Calu3 (cell line): ENCODE measurements around the gene PAK4. TPM values are rescaled to one million over a fixed set of nuclear protein-coding genes. Genes with fewer than 3 reads are reported as not detected.

ENCODE experiments used
- BruUV-seq: library from RNA; stranded (reverse); fragments of 400-500 nt; replicated peaks from 2 replicates; lab custom pipeline; 2021; lab: Mats Ljungman, UMichigan
- CTCF ChIA-PET: fragments of 300-600 bp; sonication (Branson Sonifier 250); formaldehyde crosslinking; loops from one replicate; lab custom pipeline; 2022; ENCODE audit warnings: antibody characterized with exemption; lab: Charles Lee
- DNase-seq: peaks from one replicate; pipeline ENCODE4 v3.0.0; 2022
- H3K27ac Mint-ChIP-seq: one replicate; pipeline ENCODE4 v1.8.0; 2022; ENCODE audit warnings: mixed read lengths; ENCODE audit not compliant: unreplicated experiment
- H3K27me3 Mint-ChIP-seq: one replicate; pipeline ENCODE4 v1.8.0; 2022; ENCODE audit warnings: mixed read lengths; ENCODE audit not compliant: unreplicated experiment
- H3K36me3 Mint-ChIP-seq: one replicate; pipeline ENCODE4 v1.8.0; 2022; ENCODE audit warnings: mild to moderate bottlenecking, moderate library complexity, mixed read lengths; ENCODE audit not compliant: insufficient read depth, unreplicated experiment
- H3K4me1 Mint-ChIP-seq: one replicate; pipeline ENCODE4 v1.8.0; 2022; ENCODE audit warnings: mild to moderate bottlenecking, low read depth, mixed read lengths; ENCODE audit not compliant: unreplicated experiment
- H3K4me3 Mint-ChIP-seq: one replicate; pipeline ENCODE4 v1.8.0; 2022; ENCODE audit warnings: mild to moderate bottlenecking, low read depth, moderate library complexity, mixed read lengths; ENCODE audit not compliant: unreplicated experiment
- H3K9me3 Mint-ChIP-seq: one replicate; pipeline ENCODE4 v1.8.0; 2022; ENCODE audit warnings: low read depth, mixed read lengths; ENCODE audit not compliant: unreplicated experiment
- intact Hi-C: fragments of 100-400 bp; cut with micrococcal nuclease; formaldehyde crosslinking; loops from one replicate; pipeline ENCODE4 v1.10.0; 2022; ENCODE audit not compliant: unreplicated experiment
- total RNA-seq: library from RNA; stranded (reverse); gene quantifications from 2 replicates; pipeline ENCODE4 v1.2.3, GENCODE V29; 2022
- TF ChIP-seq, protein P1 (sequence below): fragments of 200-600 bp; IDR thresholded peaks from one replicate; pipeline ENCODE4 v1.8.0; 2022; ENCODE audit warnings: antibody characterized with exemption; ENCODE audit not compliant: unreplicated experiment

PAK4 gene
- total RNA-seq, 1 experiment from 2014 or later, result 75.7 TPM

DNA sequence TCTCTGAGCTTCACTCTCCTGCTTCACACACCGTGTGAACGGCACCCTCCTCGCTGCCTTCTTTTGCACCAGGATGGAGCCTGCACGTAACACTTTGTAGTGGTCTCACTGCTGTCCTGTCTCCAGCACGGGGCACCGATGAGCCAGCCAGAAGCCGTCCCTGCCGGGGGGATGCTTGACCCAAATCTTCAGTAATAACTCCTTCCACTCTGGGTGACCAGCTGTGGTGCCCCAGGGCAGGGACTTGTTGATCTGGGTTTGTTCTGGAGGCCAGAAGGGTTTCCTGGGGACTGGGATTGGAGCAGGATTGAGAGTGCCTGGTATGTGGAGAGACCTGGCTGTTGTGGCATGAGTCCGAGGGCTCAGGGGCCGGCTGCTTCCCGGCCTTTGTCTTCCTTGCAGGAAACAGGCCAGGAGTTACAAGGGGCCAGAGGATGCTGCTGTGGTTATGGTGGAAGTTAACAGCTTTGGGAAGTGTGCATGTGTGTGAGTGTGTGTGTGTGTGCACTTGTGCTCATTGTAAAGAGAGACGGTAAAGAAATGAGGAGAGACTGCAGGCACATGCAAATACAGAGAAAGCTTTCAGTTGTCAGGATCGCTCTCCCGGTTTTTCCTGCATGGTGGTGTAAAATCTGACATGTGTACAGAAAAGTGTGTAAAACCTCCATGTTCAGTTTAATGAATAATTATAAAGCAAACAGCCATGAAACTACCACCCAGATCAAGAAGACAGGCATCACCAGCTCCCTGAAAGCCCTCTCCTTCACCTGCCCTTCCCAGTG, 18.9 kb downstream of the PAK4 start:
- BruUV-seq, result no TSS peak
- peak; percentile 32 for DNase-seq
- Mint-ChIP-seq H3K4me3 (peak overlapping the region; percentile 50), H3K27ac (peak overlapping the region; percentile 0), H3K4me1 (peaks cover 52% of the 10 kb centered on the region), H3K36me3 (peaks cover 6% of the 10 kb centered on the region), H3K27me3 (no peaks in the 10 kb centered on the region), H3K9me3 (peaks cover 2% of the 10 kb centered on the region)
- CTCF ChIA-PET, result interaction anchor here (0.9 to 1.2 kb wide), 3 partner anchors 11 to 189 kb away, joined by 3 to 6 read pairs (median 4); no protein-coding TSS in a partner anchor
- intact Hi-C loops, result no loop called here
- TF ChIP-seq, protein P1, sequence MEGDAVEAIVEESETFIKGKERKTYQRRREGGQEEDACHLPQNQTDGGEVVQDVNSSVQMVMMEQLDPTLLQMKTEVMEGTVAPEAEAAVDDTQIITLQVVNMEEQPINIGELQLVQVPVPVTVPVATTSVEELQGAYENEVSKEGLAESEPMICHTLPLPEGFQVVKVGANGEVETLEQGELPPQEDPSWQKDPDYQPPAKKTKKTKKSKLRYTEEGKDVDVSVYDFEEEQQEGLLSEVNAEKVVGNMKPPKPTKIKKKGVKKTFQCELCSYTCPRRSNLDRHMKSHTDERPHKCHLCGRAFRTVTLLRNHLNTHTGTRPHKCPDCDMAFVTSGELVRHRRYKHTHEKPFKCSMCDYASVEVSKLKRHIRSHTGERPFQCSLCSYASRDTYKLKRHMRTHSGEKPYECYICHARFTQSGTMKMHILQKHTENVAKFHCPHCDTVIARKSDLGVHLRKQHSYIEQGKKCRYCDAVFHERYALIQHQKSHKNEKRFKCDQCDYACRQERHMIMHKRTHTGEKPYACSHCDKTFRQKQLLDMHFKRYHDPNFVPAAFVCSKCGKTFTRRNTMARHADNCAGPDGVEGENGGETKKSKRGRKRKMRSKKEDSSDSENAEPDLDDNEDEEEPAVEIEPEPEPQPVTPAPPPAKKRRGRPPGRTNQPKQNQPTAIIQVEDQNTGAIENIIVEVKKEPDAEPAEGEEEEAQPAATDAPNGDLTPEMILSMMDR, result no peak

DNA sequence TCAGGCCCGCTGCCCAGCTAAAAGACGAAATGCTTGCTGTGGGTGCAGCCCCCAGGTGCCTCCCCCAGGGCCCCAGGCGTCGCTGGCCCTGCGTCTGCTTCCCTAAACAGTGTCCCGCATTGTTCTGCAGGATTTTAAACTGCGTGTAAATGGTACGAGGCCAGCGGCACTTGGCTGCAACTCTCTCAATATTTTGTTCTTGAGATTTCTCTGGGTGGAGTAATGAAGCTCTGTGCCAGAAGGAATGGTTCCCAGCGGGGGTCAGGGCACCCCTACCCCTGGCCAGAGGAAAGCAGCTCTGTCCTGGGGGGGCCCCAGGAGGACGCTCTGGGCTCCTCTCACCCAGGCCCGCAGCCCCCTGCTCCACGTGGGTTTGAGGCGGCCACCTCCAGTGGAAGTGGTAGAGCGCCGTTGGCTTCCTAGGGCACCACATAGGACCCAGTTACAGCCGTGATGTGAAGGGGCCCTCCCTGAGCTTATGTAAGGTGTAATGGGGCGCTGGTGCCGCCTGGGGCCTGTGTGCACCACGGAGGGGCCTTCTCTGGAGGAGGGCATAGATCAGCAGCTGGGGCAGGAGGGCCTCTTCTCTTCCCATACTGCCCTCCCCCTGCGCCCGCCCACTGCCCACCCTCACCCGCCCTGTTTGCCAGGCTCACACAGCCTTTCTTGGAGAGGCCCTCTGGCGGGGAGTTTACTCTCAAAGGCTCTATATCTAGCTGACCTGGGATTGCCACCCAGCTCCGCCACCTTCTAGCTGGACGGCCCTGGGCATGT, 19.8 kb downstream of the PAK4 start:
- TF ChIP-seq, protein P1, result peak; percentile 11
- peak overlapping the region; percentile 0 for H3K27ac Mint-ChIP-seq

DNA sequence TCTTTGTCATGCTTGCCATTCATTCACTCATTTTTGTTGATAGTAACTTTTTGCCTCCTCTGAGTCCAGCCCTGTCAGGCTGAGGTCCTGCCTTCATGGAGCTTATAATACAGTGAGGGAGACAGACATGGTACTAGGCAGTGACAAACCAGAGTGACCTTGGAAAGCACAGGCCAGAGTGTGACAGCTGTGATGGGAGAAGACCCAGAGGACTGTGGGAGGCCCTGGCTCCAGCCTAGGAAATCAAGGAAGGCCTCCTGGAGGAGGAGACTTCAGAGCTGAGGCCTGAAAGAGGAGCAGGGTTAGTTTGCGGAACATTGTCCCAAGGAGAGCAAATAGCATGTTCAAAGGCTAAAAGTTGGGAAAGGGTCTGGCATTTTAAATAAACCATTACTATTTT, 20.5 kb downstream of the PAK4 start:
- TF ChIP-seq, protein P1, result no peak
- H3K27me3 Mint-ChIP-seq, result no peaks in the 10 kb centered on the region
- peaks cover 8% of the 10 kb centered on the region for H3K36me3 Mint-ChIP-seq
- intact Hi-C loops, result no loop called here
- no TSS peak for BruUV-seq
- DNase-seq, result no peak
- H3K27ac Mint-ChIP-seq, result no peak overlapping the region
- H3K4me3 Mint-ChIP-seq, result no peak overlapping the region
- H3K4me1 Mint-ChIP-seq, result peaks cover 42% of the 10 kb centered on the region
- CTCF ChIA-PET, result interaction anchor here (0.6 to 1.2 kb wide), 4 partner anchors 11 to 246 kb away, joined by 3 to 8 read pairs (median 4); no protein-coding TSS in a partner anchor
- H3K9me3 Mint-ChIP-seq, result peaks cover 2% of the 10 kb centered on the region

More for the DNA sequence above, 19.8 kb downstream of the PAK4 start:
- H3K36me3 Mint-ChIP-seq, result peaks cover 6% of the 10 kb centered on the region
- H3K9me3 Mint-ChIP-seq, result peaks cover 2% of the 10 kb centered on the region
- CTCF ChIA-PET, result interaction anchor here (0.6 to 1.2 kb wide), 5 partner anchors 12 to 246 kb away, joined by 3 to 8 read pairs (median 5); no protein-coding TSS in a partner anchor
- H3K4me3 Mint-ChIP-seq, result peak overlapping the region; percentile 50
- intact Hi-C loops, result no loop called here
- BruUV-seq, result no TSS peak
- peaks cover 47% of the 10 kb centered on the region for H3K4me1 Mint-ChIP-seq
- no peak for DNase-seq
- H3K27me3 Mint-ChIP-seq, result no peaks in the 10 kb centered on the region

DNA sequence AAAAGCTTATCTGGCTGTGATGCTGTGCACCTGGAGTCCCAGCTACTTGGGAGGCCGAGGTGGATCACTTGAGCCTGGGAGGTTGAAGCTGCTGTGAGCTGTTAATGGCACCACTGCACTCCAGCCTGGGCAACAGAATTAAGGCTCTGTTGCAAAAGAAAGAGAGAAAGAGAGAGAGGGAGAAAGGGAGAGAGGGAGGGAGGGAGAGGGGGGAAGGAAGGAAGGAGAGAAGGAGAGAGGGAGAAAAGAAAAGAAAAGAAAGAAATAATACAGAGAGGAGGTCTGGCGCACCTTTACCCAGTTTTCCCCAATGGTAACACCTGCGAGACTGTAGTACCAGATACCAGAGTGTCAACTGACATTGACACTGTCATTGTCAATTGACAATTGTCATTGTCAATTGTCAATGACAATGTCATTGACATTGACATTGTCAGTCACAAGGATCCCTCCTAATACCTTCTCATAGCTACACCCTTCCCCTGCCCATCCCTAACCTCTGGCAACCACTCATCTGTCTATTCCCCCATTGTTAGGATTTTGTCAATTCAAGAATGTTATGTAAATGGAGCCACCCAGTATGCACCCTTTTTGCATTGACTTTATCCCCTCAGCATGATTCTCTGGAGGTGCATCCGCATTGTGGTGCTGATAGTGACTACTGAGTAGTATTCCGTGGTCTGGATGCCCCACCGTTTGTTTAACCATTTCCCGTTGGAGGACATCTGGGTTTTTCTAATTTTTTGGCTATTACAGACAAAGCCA, 21.3 kb downstream of the PAK4 start:
- Mint-ChIP-seq H3K9me3 (peaks cover 2% of the 10 kb centered on the region), H3K27ac (no peak overlapping the region), H3K36me3 (peaks cover 10% of the 10 kb centered on the region), H3K27me3 (no peaks in the 10 kb centered on the region), H3K4me1 (peaks cover 39% of the 10 kb centered on the region), H3K4me3 (no peak overlapping the region)
- CTCF ChIA-PET, result interaction anchor here (0.6 to 1.2 kb wide), 4 partner anchors 14 to 89 kb away, joined by 3 to 5 read pairs (median 4); no protein-coding TSS in a partner anchor
- BruUV-seq, result no TSS peak
- intact Hi-C loops, result no loop called here
- DNase-seq, result no peak
- TF ChIP-seq, protein P1, result no peak
